BLaER1 (cell line): ENCODE results near the gene DNAH11.
A peak's percentile ranks its signal among the peaks of the same experiment; 100 is the strongest.

Experiments
- H3K27ac ChIP-seq: shearing (Covaris generic); formaldehyde crosslinking; 2 replicates; pipeline ENCODE4 v1.8.1; 2022
- H3K27me3 ChIP-seq: shearing (Covaris generic); formaldehyde crosslinking; 2 replicates; pipeline ENCODE4 v1.8.1; 2022
- H3K36me3 ChIP-seq: shearing (Covaris generic); formaldehyde crosslinking; 2 replicates; pipeline ENCODE4 v1.8.1; 2022
- H3K4me1 ChIP-seq: shearing (Covaris generic); formaldehyde crosslinking; 2 replicates; pipeline ENCODE4 v1.8.1; 2022
- H3K4me2 ChIP-seq: shearing (Covaris generic); formaldehyde crosslinking; 2 replicates; pipeline ENCODE4 v1.8.1; 2022
- H3K4me3 ChIP-seq: shearing (Covaris generic); formaldehyde crosslinking; 2 replicates; pipeline ENCODE4 v1.8.1; 2022
- H3K9ac ChIP-seq: shearing (Covaris generic); formaldehyde crosslinking; 2 replicates; pipeline ENCODE4 v1.8.1; 2022
- H3K9me3 ChIP-seq: shearing (Covaris generic); formaldehyde crosslinking; 2 replicates; pipeline ENCODE4 v1.8.1; 2022
- H4K20me1 ChIP-seq: shearing (Covaris generic); formaldehyde crosslinking; 2 replicates; pipeline ENCODE4 v1.8.1; 2022
- Cebpa-rat ChIP-seq: shearing (Covaris generic); IDR thresholded peaks from 2 replicates; pipeline ENCODE4 v1.8.1; 2022

The DNAH11 gene

GRCh38 chr7:21912931-21913780 is 370.3 kb downstream of the DNAH11 start:
- Histone ChIP-seq H3K27ac (no peak overlapping the region), H3K36me3 (peaks cover 88% of the 10 kb centered on the region), H4K20me1 (peaks cover 66% of the 10 kb centered on the region), H3K4me3 (no peak overlapping the region), H3K9me3 (no peaks in the 10 kb centered on the region), H3K27me3 (no peaks in the 10 kb centered on the region), H3K9ac (no peak overlapping the region), H3K4me2 (0 out of 2 replicates have a peak overlapping the region, but pooled peaks have one; percentile 6), H3K4me1 (peaks cover 17% of the 10 kb centered on the region)
- TF ChIP-seq Cebpa-rat = no peak

- Histone ChIP-seq H3K27me3 (no peaks in the 10 kb centered on the region), H3K4me1 (peaks cover 17% of the 10 kb centered on the region), H4K20me1 (peaks cover 82% of the 10 kb centered on the region), H3K4me2 (no peak overlapping the region), H3K4me3 (no peak overlapping the region), H3K9me3 (no peaks in the 10 kb centered on the region), H3K27ac (no peak overlapping the region), H3K36me3 (peaks cover 73% of the 10 kb centered on the region), H3K9ac (no peak overlapping the region)
- no peak for TF ChIP-seq Cebpa-rat
Observed at GRCh38 chr7:21914671-21915070, 371.8 kb downstream of the DNAH11 start.

GRCh38 chr7:21915140-21915539 is 372.3 kb downstream of the DNAH11 start:
- H3K36me3 ChIP-seq = peaks cover 69% of the 10 kb centered on the region
- H3K4me3 ChIP-seq = no peak overlapping the region
- no peak overlapping the region for H3K4me2 ChIP-seq
- peaks cover 86% of the 10 kb centered on the region for H4K20me1 ChIP-seq
- H3K27ac ChIP-seq = no peak overlapping the region
- no peak for TF ChIP-seq Cebpa-rat
- peaks cover 17% of the 10 kb centered on the region for H3K4me1 ChIP-seq
- no peaks in the 10 kb centered on the region for H3K9me3 ChIP-seq
- H3K27me3 ChIP-seq = no peaks in the 10 kb centered on the region
- H3K9ac ChIP-seq = no peak overlapping the region

GRCh38 chr7:21916176-21916575 is 373.3 kb downstream of the DNAH11 start:
- Histone ChIP-seq H3K4me1 (peaks cover 17% of the 10 kb centered on the region), H3K27me3 (no peaks in the 10 kb centered on the region), H3K4me3 (no peak overlapping the region), H3K36me3 (peaks cover 66% of the 10 kb centered on the region), H3K9me3 (no peaks in the 10 kb centered on the region), H3K4me2 (no peak overlapping the region), H3K27ac (no peak overlapping the region), H4K20me1 (peaks cover 97% of the 10 kb centered on the region), H3K9ac (no peak overlapping the region)
- no peak for TF ChIP-seq Cebpa-rat

- Histone ChIP-seq H3K9me3 (no peaks in the 10 kb centered on the region), H3K36me3 (peaks cover 62% of the 10 kb centered on the region), H4K20me1 (peaks cover 100% of the 10 kb centered on the region), H3K27me3 (no peaks in the 10 kb centered on the region), H3K9ac (no peak overlapping the region), H3K4me2 (no peak overlapping the region), H3K27ac (no peak overlapping the region), H3K4me1 (peaks cover 17% of the 10 kb centered on the region), H3K4me3 (no peak overlapping the region)
- no peak for TF ChIP-seq Cebpa-rat
Observed at GRCh38 chr7:21916629-21917028, 373.8 kb downstream of the DNAH11 start.

- peaks cover 59% of the 10 kb centered on the region for H3K36me3 ChIP-seq
Observed at GRCh38 chr7:21918216-21918615, 375.4 kb downstream of the DNAH11 start.

GRCh38 chr7:21920936-21921335 is 378.1 kb downstream of the DNAH11 start:
- H3K9me3 ChIP-seq = peaks cover 9% of the 10 kb centered on the region; the same call in 1 of the 2 replicates
- H3K4me1 ChIP-seq = no peaks in the 10 kb centered on the region
- no peaks in the 10 kb centered on the region for H3K27me3 ChIP-seq
- no peak overlapping the region for H3K4me3 ChIP-seq
- no peak overlapping the region for H3K27ac ChIP-seq
- H3K9ac ChIP-seq = no peak overlapping the region
- TF ChIP-seq Cebpa-rat = no peak
- H3K4me2 ChIP-seq = no peak overlapping the region
- peaks cover 93% of the 10 kb centered on the region for H4K20me1 ChIP-seq
- peaks cover 42% of the 10 kb centered on the region for H3K36me3 ChIP-seq

More at GRCh38 chr7:21918216-21918615, 375.4 kb downstream of the DNAH11 start:
- Histone ChIP-seq H3K27me3 (no peaks in the 10 kb centered on the region), H3K4me3 (no peak overlapping the region), H4K20me1 (peaks cover 99% of the 10 kb centered on the region), H3K9me3 (peaks cover 2% of the 10 kb centered on the region; the same call in 1 of the 2 replicates), H3K27ac (no peak overlapping the region), H3K9ac (no peak overlapping the region), H3K4me2 (no peak overlapping the region), H3K4me1 (peaks cover 9% of the 10 kb centered on the region)
- TF ChIP-seq Cebpa-rat = no peak

- Histone ChIP-seq H3K4me2 (no peak overlapping the region), H3K4me1 (no peaks in the 10 kb centered on the region), H3K4me3 (no peak overlapping the region), H4K20me1 (peaks cover 93% of the 10 kb centered on the region), H3K36me3 (peaks cover 43% of the 10 kb centered on the region), H3K27ac (no peak overlapping the region), H3K27me3 (no peaks in the 10 kb centered on the region), H3K9ac (no peak overlapping the region), H3K9me3 (peaks cover 11% of the 10 kb centered on the region; the same call in 1 of the 2 replicates)
- no peak for TF ChIP-seq Cebpa-rat
Observed at GRCh38 chr7:21922605-21923004, 379.8 kb downstream of the DNAH11 start.

- Histone ChIP-seq H3K4me3 (no peak overlapping the region), H3K4me1 (no peaks in the 10 kb centered on the region), H3K9me3 (peaks cover 17% of the 10 kb centered on the region), H4K20me1 (peaks cover 89% of the 10 kb centered on the region), H3K27ac (no peak overlapping the region), H3K36me3 (peaks cover 50% of the 10 kb centered on the region), H3K27me3 (no peaks in the 10 kb centered on the region), H3K4me2 (no peak overlapping the region), H3K9ac (no peak overlapping the region)
- TF ChIP-seq Cebpa-rat = no peak
Observed at GRCh38 chr7:21923658-21924057, 380.8 kb downstream of the DNAH11 start.

GRCh38 chr7:21926448-21926847 is 383.6 kb downstream of the DNAH11 start:
- peaks cover 45% of the 10 kb centered on the region for H3K9me3 ChIP-seq
- no peaks in the 10 kb centered on the region for H3K4me1 ChIP-seq
- H3K27ac ChIP-seq = no peak overlapping the region
- H4K20me1 ChIP-seq = peaks cover 61% of the 10 kb centered on the region
- H3K27me3 ChIP-seq = no peaks in the 10 kb centered on the region
- H3K36me3 ChIP-seq = peaks cover 58% of the 10 kb centered on the region
- no peak overlapping the region for H3K4me3 ChIP-seq
- no peak overlapping the region for H3K4me2 ChIP-seq
- TF ChIP-seq Cebpa-rat = no peak
- H3K9ac ChIP-seq = no peak overlapping the region
